ENCODE results near the gene APOM. TPM values are rescaled to one million over a fixed set of nuclear protein-coding genes. Genes with fewer than 3 reads are reported as not detected.

The APOM gene
- total RNA-seq, 4 donors from 2014 or later = 2.3 to 5.1 (median 4.5) TPM

GRCh38 chr6:31641370-31641769 lies 14.3 kb upstream of the APOM start:
- Histone ChIP-seq H3K36me3 (peaks cover 90 to 92% of the 10 kb centered on the region in 2 donors), H3K27ac (no peak overlapping the region), H3K9me3 (no peaks in the 10 kb centered on the region), H3K27me3 (no peaks in the 10 kb centered on the region), H3K4me3 (replicated peaks in 1 of 3) (no peak overlapping the region), H3K4me1 (no peaks in the 10 kb centered on the region)
- 94% methylated on average over 4 of the region's 4 CpGs for WGBS, 2 donors
- no peak for DNase-seq
- intact Hi-C loops (cut with DNase I) = no loop called here
- TF ChIP-seq CTCF (IDR thresholded peaks at IDR 0.05) (no peak), POLR2A (IDR thresholded peaks at IDR 0.05) (no peak)

GRCh38 chr6:31642798-31643570 lies 12.7 kb upstream of the APOM start:
- Histone ChIP-seq H3K4me1 (no peaks in the 10 kb centered on the region), H3K9me3 (no peaks in the 10 kb centered on the region), H3K4me3 (replicated peaks in 1 of 3) (no peak overlapping the region), H3K27ac (no peak overlapping the region), H3K36me3 (peaks cover 88 to 92% of the 10 kb centered on the region in 2 donors), H3K27me3 (no peaks in the 10 kb centered on the region)
- no peak for DNase-seq
- 95% methylated on average over 5 to 6 of the region's 6 CpGs for WGBS, 2 donors
- intact Hi-C loops (cut with DNase I) = no loop called here
- no peak for TF ChIP-seq CTCF (IDR thresholded peaks at IDR 0.05)

- Histone ChIP-seq H3K36me3 (peaks cover 94 to 97% of the 10 kb centered on the region in 2 donors), H3K27ac (no peak overlapping the region), H3K4me3 (replicated peaks in 1 of 3) (no peak overlapping the region), H3K27me3 (no peaks in the 10 kb centered on the region), H3K4me1 (no peaks in the 10 kb centered on the region), H3K9me3 (no peaks in the 10 kb centered on the region)
- no peak for DNase-seq
- intact Hi-C loops (cut with DNase I) = no loop called here
- no peak for TF ChIP-seq CTCF (IDR thresholded peaks at IDR 0.05)
- no peak for TF ChIP-seq POLR2A (IDR thresholded peaks at IDR 0.05)
- WGBS, 2 donors = 88 to 94% methylated on average over 8 to 12 of the region's 17 CpGs
These were observed 11.8 kb upstream of the APOM start for GRCh38 chr6:31643818-31644454.

- intact Hi-C loops (cut with DNase I) = no loop called here
- Histone ChIP-seq H3K4me3 (replicated peaks in 1 of 3) (no peak overlapping the region), H3K27me3 (no peaks in the 10 kb centered on the region), H3K9me3 (no peaks in the 10 kb centered on the region), H3K36me3 (peaks cover 84 to 90% of the 10 kb centered on the region in 2 donors), H3K4me1 (no peaks in the 10 kb centered on the region), H3K27ac (no peak overlapping the region)
- no peak for TF ChIP-seq CTCF (IDR thresholded peaks at IDR 0.05)
- TF ChIP-seq POLR2A (IDR thresholded peaks at IDR 0.05) = no peak
- no peak for DNase-seq
- 96 to 97% methylated on average over 9 of the region's 9 CpGs for WGBS, 2 donors
These were observed 10.4 kb upstream of the APOM start for GRCh38 chr6:31645325-31645724.

GRCh38 chr6:31651602-31652191 lies 4.0 kb upstream of the APOM start:
- Histone ChIP-seq H3K9me3 (no peaks in the 10 kb centered on the region), H3K27me3 (no peaks in the 10 kb centered on the region), H3K36me3 (peaks cover 24 to 29% of the 10 kb centered on the region in 2 donors), H3K4me1 (peaks cover 13 to 21% of the 10 kb centered on the region in 2 donors), H3K27ac (peak overlapping the region; percentile 97 to 99 (median 99)), H3K4me3 (replicated peaks in 1 of 3) (peak overlapping the region; percentile 42 to 93 (median 63))
- 2 to 4% methylated on average over 19 to 29 of the region's 29 CpGs for WGBS, 2 donors
- TF ChIP-seq CTCF (IDR thresholded peaks at IDR 0.05) (no peak), POLR2A (IDR thresholded peaks at IDR 0.05) (no peak)
- peak; percentile 70 to 81 for DNase-seq
- intact Hi-C loops (cut with DNase I) = no loop called here

All from thyroid gland (tissue), 4 donors.